GM19395 (cell line): Measurements from ENCODE around the gene ANKS1B.
"Not testable (repeated sequence)": the region's sequence is repeated elsewhere in the genome, so short reads cannot be mapped to it uniquely, and the experiment has no call there.

Experiments used
- ATAC-seq: cut with Tn5 transposase; IDR thresholded peaks from one replicate; pipeline ENCODE4 v1.9.1; 2021; ENCODE audit warnings: mild to moderate bottlenecking, moderate library complexity; ENCODE audit not compliant: unreplicated experiment

Gene ANKS1B

DNA sequence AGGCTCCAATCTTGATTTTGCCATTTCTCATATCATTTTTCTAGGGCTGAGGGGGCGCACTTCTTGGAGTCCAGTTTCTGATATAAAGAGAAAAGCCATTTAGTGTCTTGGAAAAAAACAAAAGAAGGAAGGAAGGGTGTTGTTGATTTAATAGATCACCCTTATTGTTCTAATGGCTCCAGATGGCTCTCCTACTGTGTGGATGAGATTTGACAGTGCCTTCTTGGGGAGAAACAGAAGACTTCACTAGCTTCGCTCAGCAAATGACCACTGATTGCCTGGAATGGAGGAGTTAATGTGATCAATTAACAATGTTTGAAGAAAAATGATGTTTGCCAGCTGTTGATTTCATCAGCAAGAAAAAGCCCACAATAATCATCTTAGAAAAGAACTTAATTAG, 1123.5 kb downstream of the ANKS1B start:
- ATAC-seq, result no peak

DNA sequence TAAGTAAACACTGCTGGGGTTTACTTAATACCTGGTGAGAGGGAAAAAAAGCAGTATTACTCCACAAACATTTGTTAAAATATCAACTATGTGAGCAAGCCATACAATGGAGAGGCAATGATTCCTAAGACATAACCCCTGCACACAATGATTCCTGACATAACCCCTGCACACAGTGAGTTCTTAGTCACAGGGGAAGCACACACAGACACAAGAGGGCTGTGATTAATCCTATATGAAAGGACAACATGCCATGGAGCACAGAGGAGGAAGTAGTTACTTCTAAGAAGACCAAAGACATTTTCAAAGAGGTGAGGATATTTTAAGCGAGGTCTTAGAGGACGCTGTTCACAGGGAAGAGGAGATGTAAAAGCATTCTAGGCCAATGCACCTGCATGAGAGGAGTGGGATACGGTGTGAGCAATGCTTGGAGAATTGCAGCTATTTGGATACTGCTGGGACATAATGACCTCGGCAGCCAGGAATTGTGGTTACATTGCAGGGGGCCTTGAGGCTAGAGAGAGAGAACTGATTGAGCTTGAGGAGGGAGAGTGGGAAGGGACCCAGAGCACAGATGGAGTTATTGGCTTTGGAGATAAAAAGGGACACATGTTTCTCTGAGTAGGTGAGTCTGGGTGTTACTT, 1127.7 kb downstream of the ANKS1B start:
- no peak for ATAC-seq

DNA sequence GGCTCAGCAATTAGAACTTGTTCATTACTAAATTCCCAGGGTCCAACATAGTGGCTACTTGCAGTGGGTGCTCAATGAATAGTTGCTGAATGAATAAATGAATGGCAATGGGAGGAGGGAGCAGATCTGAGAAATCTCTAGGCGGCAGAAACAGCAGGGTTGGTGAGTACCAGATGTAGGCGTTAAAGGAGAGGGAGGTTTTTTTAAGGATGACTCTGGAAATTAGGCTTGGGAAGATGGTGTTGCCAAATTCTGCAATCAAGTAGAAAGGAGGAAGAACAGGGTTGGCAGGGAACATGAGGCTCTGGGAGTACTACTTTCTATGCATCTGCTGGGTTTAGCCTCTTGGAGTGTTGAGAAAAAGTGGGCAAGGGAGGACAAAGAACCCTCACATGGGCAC, 1132.6 kb downstream of the ANKS1B start:
- no peak for ATAC-seq

DNA sequence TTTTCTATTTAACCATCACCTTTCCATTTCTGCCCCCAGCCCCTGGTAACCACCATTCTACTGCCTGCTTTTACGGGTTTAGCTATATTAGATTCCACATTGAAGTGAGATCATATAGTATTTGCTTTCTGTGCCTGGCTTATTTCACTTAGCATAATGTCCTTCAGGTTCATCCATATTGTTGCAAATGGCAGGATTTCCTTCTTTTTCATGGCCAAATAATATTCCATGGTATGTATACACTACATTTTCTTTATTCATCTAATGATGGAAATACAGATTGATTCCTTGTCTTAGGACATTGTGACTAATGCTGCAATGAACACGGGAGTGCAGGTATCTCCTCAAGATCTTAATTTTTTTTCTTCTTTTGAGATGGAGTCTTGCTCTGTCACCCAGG, 1137.5 kb downstream of the ANKS1B start:
- no peak for ATAC-seq

DNA sequence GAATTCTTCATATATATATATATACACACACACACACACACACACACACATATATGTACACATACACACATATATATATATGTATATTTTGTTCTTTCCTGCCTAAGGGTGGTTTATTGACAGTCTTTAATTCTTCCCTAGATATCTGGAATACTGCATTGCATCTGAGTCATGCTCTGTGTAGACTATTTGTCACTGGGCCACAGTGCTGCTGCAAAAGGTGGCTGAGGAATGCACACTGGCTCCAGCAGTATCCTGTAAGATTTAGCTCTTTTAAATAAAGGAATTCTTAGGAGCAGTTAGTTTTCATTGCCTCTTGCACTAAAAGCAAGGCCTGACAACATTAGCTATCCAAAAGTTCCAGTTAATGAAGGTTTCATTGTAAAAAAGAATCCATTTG, 1138.8 kb downstream of the ANKS1B start:
- no peak for ATAC-seq

DNA sequence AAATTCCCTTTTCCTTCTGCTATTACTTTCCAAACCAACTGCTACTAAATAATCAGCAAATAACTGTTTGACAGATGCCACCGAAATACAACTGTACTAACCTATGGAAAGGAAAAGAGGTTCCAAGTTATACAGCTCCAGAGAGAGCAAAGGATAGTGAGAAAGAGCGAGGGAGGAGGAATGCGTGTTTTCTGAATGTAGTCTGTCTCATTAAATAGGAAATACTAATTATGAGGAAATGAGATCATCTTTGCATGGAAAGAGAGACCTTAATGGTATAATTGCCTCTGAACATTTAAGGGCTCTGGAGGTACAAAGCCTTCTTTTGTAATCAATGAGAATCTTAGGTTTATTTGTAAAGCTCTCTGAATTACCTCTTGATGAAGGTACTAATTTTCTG, 1144.4 kb downstream of the ANKS1B start:
- no peak for ATAC-seq

DNA sequence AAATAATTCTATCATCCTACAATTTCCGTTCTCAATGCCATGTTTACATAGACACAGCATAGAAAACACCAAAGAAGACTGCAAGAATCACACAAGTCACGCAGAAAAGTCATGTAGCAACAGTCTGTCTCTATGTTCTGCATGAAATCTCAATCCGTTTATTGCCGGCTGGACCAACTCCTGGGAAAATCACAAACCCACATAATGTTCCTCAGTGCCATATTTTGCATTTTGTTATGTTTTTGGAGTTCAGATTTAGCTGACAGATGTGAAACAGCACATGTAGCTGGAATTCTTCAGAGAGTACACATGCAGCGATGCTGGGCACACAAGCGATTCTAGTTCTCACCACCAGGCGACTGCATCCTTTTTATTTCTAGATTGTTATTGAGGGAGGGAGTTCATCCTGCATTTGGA, 1146.5 kb downstream of the ANKS1B start:
- no peak for ATAC-seq

DNA sequence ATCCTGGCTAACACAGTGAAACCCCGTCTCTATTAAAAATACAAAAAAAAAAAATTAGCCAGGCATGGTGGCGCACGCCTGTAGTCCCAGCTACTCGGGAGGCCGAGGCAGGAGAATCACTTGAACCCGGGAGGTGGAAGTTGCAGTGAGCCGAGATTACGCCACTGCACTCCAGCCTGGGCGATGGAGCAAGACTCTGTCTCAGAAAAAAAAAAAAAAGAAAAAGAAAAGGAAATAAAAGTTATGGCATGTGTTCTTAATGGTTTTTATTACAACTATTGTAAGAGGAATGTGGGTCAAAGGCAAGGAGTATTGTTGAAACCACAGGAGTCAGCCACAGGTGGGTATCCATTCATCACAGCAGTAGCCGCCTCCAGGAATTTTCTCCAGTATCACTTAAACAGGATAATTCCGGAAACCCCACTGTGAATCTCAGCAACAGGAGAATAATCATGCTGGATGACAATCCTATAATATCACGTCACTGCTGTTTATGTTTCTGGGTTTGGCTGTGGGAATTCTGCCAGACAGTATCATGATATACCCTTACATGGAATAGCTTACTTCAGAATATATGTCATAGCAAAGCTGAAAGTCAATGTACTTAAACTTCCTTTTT, 1147.5 kb downstream of the ANKS1B start:
- not testable (repeated sequence) for ATAC-seq

DNA sequence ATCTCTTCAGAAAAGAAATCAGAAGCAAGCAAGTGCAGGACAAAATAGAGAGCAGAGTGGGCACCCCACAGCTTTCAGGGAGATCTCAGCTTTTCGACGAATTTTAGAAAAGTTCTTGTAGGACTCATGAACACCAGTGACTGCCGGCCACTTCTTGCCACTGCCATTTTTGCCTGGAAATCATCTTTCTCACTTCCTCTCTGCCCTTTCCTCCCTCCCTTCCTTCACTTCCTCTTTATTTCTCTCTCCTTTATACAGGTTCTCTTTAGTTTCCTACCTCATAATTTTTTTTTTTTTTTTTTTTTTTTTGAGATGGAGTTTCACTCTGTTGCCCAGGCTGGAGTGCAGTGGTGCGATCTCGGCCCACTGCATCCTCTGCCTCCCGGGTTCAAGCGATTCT, 1154.1 kb downstream of the ANKS1B start:
- ATAC-seq, result no peak

DNA sequence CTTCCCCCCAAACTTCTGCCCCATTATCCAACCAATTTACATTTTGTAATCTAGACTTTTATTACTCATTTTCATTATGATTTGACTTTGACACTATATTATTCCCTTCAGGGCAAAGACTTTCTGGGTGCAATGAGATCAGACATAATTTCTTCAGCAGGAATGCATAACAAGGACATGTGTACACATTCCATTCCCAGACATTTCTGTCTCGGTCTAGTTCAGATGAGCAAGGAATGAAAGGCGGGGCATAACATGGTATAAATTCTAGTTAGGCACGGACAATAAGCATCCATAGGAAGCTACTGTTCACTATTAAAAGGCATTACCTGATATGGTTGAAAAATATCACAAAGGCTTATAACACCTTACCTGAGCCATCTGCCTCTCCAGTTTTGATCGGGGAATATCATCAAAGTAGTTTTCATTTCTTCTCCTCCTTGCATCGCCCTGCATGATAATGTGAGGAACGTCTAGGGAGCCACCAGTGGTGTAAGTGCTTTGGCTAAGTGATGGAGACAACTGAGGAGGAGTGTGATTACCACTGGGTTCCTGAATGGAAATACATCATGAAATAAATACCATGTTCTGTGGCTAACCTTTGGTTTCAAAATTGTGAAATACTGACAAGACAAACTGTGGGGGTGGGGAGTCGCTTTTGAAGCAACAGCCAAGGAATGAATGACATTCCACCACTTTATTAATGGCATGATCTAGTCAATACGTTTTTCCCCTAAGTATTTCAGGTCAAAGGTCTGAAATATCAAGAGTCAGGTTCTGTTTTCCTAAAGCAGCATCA, 1155.7 kb downstream of the ANKS1B start:
- no peak for ATAC-seq

DNA sequence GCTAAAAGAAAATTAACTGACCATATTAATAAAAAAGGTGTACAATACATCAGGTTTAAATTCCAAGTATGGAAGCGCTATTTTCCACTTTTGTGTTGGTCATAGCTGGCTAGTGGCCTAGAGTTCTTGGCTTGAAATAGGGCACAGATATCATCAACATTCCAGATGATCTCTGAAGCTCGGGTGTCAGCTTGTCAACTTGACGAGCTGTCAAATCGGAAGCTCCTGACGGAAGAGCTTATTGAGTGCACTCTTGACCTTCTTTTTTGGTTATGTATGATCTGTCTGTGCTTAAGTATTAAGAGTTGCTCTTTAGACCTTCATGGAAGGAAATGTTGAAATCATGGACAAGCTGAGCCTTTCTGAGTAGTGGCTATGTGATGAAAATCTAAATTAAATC, 1161.7 kb downstream of the ANKS1B start:
- no peak for ATAC-seq

DNA sequence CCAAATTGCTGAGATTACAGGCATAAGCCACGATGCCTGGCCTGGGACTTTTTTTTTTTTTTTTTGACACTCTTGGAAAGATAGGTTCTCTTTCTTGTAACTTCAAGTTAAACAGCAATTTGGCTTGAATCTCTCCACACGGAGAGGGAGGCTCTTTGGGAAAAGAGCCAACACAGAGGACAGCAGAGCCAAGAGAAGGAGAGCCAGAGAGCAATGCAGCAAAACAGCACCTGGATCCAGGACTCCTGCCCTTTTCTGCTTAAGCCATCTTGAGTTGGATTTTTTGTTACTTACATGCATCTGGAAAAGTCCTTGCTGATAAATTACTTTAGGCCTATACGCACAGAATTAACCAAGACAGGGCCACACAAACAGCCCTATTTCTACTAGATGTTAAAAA, 1162.9 kb downstream of the ANKS1B start:
- ATAC-seq, result no peak

DNA sequence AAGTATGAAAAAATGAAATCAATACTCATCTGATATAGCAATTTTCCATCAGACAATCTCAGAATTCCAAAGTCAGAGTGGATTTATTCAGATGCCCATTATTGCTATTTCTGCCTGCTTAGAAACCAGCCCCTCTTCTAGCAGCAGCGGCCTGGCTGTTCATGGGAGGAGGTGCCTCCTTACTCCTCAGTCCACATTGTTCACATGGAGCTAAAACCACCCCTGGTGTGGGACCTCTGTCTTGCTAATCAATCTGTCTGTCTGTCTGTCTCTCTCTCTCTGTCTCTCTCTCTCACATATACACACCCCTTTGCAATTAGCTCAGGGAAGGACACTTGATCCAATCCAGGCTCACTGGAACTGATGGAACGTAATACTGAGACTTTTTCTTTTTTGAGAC, 1163.5 kb downstream of the ANKS1B start:
- ATAC-seq, result no peak

DNA sequence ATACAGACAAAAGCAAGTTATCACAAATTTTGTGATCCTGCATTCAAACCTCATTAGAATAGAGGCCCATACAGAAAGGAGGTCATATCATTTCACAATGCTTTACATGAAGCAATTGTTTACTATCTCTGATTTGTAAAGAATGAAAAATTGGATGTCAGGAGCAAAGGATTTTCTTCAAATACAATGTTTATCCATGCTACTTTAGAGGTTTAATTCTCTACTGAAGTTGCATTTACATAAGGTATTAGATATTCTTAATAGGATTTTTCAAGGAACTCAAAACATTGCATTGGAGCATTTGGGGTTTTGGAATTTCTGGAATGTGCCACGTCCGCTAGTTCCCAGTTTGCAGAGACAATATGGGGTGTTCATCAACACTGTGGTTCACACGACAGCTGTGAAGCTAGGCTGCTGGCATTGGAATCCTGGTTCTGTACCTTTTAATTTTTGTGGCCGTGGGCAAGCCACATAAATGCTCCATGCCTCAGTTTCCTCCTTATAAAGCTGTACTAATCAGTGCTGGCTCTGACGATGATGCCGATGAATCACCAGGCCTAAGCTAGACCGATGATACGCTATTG, 1164.8 kb downstream of the ANKS1B start:
- no peak for ATAC-seq

DNA sequence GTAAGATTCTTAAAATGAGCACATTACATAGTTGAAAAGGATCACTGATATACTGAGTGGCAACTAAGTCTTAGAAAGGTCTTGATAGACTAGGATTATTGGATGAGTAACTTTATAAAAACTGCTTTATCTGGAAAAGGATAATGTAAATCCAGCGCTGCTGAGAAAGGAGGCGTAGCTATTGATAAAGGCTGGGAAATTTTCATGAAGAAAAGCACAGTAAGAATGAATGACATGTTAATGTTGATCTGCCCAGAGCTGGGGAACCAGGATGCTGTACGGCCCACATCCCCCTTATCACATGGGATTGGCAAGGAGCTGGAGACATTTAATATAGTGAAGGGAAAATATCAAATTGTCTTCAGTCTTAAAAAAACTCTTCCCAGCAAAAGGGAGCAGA, 1165.7 kb downstream of the ANKS1B start:
- ATAC-seq, result no peak

DNA sequence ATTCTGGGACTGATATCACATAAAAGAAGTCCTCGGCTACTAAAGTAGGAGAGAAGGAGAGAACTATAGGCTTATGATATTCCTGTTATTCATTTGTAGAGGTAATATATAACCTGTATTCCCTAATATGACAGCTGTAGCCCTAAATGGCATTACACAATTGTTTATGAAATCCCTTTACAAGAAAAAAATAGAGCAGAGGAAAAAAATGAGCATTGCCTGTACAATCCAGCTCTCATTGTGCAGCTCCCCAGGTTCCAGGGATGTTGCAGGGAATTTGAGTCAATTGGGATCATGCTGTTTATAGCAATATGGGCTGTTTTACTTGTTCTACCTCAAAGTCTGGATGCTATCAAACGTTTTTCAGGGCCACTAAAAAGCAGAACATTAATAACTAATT, 1166.5 kb downstream of the ANKS1B start:
- no peak for ATAC-seq

DNA sequence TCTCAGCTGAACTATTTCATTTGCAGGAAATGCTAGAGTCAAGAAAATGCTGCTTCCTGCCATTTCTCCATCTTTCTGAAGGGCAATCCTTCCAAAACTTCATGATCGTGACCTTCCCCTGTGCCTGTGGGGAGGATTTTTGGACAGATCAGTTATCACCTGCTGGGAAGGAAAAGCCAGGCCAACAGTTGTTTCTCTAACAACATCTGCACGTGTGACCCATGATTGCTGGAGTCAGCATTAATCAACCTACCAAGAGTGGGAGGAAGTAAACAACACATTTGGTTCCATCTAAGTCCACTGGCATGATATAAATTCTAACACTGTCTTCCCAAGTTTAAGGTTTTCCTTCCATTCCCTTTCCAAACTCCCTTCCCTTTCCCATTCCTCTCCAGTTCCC, 1167.0 kb downstream of the ANKS1B start:
- ATAC-seq, result no peak

DNA sequence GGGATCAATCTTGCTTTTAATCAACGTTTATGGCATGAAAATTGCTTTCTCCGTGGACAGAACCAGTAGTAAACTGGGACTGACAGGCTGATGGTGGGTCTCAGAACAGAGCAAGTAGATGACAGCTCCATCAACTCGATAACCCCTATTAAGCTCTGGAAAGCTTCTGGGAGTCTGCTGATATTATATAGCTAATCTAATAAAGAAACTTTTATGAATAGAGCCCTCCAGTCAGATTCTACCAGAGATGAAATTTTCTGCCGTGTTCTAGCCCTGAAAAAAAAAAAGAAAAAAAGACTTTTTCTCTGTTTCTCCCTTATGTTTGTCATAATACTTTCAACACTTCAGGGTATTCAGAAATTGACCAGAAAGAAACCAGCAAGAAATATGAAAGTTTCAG, 1168.0 kb downstream of the ANKS1B start:
- ATAC-seq, result no peak

DNA sequence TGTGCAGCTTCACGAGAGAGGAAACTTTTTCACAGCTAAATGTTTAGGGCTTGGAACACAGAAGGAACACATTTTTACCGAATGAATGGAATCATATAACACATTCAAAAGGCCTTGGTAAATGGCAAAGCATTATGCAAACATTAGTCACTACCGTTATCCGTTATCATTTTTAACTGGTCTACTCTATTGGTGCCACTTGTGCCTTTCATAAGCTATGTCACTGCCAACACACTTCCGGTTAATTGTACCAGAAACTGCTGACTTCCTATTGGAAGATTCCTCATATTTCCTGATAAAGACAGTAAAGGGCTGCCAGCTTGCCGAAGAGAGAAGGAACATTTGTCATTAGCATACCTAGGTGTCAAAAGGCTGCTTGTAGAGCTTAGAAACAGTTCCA, 1170.5 kb downstream of the ANKS1B start:
- ATAC-seq, result no peak

DNA sequence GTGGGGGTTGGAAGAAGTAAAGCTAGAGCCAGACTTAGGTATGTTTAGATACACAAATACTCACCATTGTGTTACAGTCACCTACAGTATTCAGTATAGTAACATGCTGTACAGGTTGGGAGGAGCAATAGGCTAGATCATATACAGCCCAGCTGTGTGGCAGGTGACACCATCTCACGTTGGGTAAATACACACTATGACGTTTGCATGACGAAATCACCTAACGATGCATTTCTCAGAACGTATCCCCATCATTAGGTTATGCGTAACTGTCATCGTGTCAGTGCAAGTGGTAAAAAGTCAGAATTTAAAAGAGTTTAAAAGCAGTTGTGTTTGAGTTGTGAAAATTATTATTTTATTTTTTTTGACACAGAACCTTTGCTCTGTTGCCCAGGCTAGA, 1172.5 kb downstream of the ANKS1B start:
- no peak for ATAC-seq

DNA sequence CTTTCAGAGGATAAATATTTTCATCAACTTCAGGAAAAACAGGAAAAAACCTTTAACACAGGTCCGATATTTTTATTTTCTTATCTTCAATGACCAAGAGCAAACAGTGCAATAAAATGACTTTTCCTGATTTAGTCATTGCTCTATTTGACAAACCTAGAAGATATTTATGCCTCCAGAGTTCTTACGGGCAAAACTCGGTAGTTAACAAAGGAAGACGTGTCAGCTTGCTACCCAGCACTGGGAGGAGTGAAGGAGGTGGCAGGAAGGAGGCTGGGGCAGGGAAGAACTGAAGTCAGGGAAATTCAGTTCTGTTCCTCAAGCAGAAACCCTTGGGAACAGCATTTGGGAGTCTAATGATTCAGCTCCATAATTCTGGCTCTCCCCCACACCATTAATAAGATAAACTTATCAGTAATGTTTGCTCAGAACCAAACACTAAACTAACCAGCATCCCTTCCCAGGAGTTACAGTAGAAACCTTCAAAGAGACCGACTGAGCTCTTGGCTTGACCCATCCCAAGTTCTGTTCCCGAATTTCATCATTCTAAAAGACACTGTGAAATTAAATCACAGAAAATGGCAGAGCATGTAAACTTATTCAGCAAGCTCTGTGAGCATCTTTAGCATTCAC, 1176.4 kb downstream of the ANKS1B start:
- ATAC-seq, result no peak
